ENCODE data around the gene SERP1.

The SERP1 gene

DNA sequence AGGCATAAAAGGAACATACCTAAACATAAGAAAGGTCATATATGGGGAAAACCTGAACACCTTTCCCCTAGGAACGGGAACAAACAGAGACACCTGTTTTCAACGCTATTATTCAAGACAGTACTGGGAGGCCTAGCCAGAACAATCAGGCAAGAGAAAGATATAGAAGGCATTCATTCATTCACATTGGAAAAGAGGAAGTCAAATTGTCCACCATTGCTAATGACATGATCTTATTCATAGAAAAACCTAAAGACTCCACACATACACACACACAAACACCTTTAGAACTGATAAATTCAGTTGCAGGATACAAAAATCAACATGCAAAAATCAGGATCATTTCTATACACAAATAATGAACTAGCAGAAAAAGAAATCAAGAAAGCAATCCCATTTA lies 36.5 kb downstream of the SERP1 start:
- Histone ChIP-seq H3K4me1 (ENCODE audit: control insufficient read depth, insufficient read depth, low read depth, low read length) (no peaks in the 10 kb centered on the region), H3K9ac (ENCODE audit: low read length) (no peak overlapping the region), H3K4ac (ENCODE audit: low read depth in 1 of 2, low read length in 2 of 2) (no peak overlapping the region), H2BK12ac (ENCODE audit: low read length in 2 of 2) (no peak overlapping the region), H3K4me2 (ENCODE audit: low read length, poor library complexity, severe bottlenecking) (no peak overlapping the region), H3K4me3 (ENCODE audit: insufficient read depth in 1 of 2, low read depth in 1 of 2, low read length in 2 of 2) (no peak overlapping the region), H2AK5ac (ENCODE audit: low read length, severe bottlenecking) (no peak overlapping the region), H3K27me3 (ENCODE audit: control insufficient read depth in 1 of 2, insufficient read depth in 1 of 2, low read length in 2 of 2) (no peaks in the 10 kb centered on the region), H3K9me3 (ENCODE audit: control insufficient read depth, low read length) (no peaks in the 10 kb centered on the region), H3K27ac (ENCODE audit: low read length, poor library complexity, severe bottlenecking) (no peak overlapping the region), H2BK120ac (ENCODE audit: low read depth, low read length) (no peak overlapping the region), H4K91ac (ENCODE audit: low read length) (no peak overlapping the region), H3K14ac (ENCODE audit: low read length in 2 of 2) (no peak overlapping the region), H2BK5ac (ENCODE audit: low read depth, low read length, poor library complexity, severe bottlenecking) (no peak overlapping the region), H3K23ac (ENCODE audit: low read length in 2 of 2) (no peak overlapping the region), H2BK15ac (ENCODE audit: low read depth, poor library complexity, severe bottlenecking) (no peak overlapping the region), H4K8ac (ENCODE audit: low read length) (no peak overlapping the region), H3K18ac (ENCODE audit: low read depth in 1 of 2, low read length in 2 of 2) (no peak overlapping the region), H3K36me3 (ENCODE audit: control insufficient read depth in 1 of 2, insufficient read depth in 2 of 2, low read depth in 1 of 2, low read length in 2 of 2) (no peaks in the 10 kb centered on the region), H3K79me1 (replicated peaks; ENCODE audit: low read length, poor library complexity, severe bottlenecking) (no peaks in the 10 kb centered on the region), H2AFZ (ENCODE audit: low read depth, low read length) (no peak overlapping the region)
- DNase-seq: no peak
- WGBS: 78% methylated on average over 2 of the region's 2 CpGs

DNA sequence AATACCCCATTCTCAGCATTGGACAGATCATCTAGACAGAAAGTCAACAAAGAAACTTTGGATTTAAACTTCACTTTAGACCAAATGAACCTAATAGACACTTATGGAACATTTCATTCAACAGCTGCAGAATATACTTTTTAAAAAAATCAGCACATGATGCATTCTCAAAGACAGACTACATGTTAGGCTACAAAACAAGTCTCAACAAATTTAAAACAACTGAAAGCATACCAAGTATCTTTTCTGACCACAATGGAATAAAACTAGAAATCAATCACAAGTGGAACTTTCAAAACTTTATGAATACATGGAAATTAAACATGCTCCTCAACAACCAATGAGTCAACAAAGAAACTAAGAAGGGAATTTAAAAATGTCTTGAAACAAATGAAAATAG lies 37.9 kb downstream of the SERP1 start:
- H3K36me3 ChIP-seq (ENCODE audit: control insufficient read depth in 1 of 2, insufficient read depth in 2 of 2, low read depth in 1 of 2, low read length in 2 of 2): no peaks in the 10 kb centered on the region
- no peaks in the 10 kb centered on the region for H3K9me3 ChIP-seq (ENCODE audit: control insufficient read depth, low read length)
- no peak overlapping the region for H2BK5ac ChIP-seq (ENCODE audit: low read depth, low read length, poor library complexity, severe bottlenecking)
- H3K79me1 ChIP-seq (replicated peaks; ENCODE audit: low read length, poor library complexity, severe bottlenecking): no peaks in the 10 kb centered on the region
- no peak overlapping the region for H2AK5ac ChIP-seq (ENCODE audit: low read length, severe bottlenecking)
- H3K27ac ChIP-seq (ENCODE audit: low read length, poor library complexity, severe bottlenecking): no peak overlapping the region
- no peak overlapping the region for H2BK15ac ChIP-seq (ENCODE audit: low read depth, poor library complexity, severe bottlenecking)
- H2BK12ac ChIP-seq (ENCODE audit: low read length in 2 of 2): no peak overlapping the region
- H3K18ac ChIP-seq (ENCODE audit: low read depth in 1 of 2, low read length in 2 of 2): no peak overlapping the region
- no peak overlapping the region for H4K91ac ChIP-seq (ENCODE audit: low read length)
- no peak overlapping the region for H2BK120ac ChIP-seq (ENCODE audit: low read depth, low read length)
- no peak overlapping the region for H3K14ac ChIP-seq (ENCODE audit: low read length in 2 of 2)
- no peak overlapping the region for H3K23ac ChIP-seq (ENCODE audit: low read length in 2 of 2)
- no peak overlapping the region for H3K4ac ChIP-seq (ENCODE audit: low read depth in 1 of 2, low read length in 2 of 2)
- H4K8ac ChIP-seq (ENCODE audit: low read length): no peak overlapping the region
- no peaks in the 10 kb centered on the region for H3K27me3 ChIP-seq (ENCODE audit: control insufficient read depth in 1 of 2, insufficient read depth in 1 of 2, low read length in 2 of 2)
- no peaks in the 10 kb centered on the region for H3K4me1 ChIP-seq (ENCODE audit: control insufficient read depth, insufficient read depth, low read depth, low read length)
- H3K4me3 ChIP-seq (ENCODE audit: insufficient read depth in 1 of 2, low read depth in 1 of 2, low read length in 2 of 2): no peak overlapping the region
- no peak overlapping the region for H3K4me2 ChIP-seq (ENCODE audit: low read length, poor library complexity, severe bottlenecking)
- DNase-seq: no peak
- H2AFZ ChIP-seq (ENCODE audit: low read depth, low read length): no peak overlapping the region
- H3K9ac ChIP-seq (ENCODE audit: low read length): no peak overlapping the region

DNA sequence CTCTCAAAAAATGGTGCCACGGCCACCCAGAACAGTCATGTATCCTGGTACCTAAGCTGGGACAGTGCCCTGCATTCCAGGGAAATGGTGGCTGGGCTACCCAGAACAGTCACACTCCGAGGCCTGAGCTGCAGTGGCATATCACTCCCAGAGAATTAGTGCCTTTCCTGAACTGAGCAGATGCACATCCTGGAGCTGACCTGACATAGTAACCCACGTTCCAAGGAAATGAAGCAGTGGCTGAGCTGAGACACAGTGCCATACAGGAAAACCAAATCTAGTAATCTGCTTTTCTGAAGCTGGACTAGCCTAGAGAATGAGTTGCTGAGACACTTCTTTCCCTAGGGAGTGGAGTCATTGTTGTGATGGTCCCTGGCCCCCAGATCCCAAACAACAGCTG lies 41.8 kb downstream of the SERP1 start:
- peaks cover 6% of the 10 kb centered on the region for H3K9me3 ChIP-seq (ENCODE audit: control insufficient read depth, low read length)
- H3K9ac ChIP-seq (ENCODE audit: low read length): no peak overlapping the region
- H2BK120ac ChIP-seq (ENCODE audit: low read depth, low read length): no peak overlapping the region
- no peaks in the 10 kb centered on the region for H3K79me1 ChIP-seq (replicated peaks; ENCODE audit: low read length, poor library complexity, severe bottlenecking)
- no peak overlapping the region for H4K8ac ChIP-seq (ENCODE audit: low read length)
- H3K27ac ChIP-seq (ENCODE audit: low read length, poor library complexity, severe bottlenecking): no peak overlapping the region
- H2AFZ ChIP-seq (ENCODE audit: low read depth, low read length): no peak overlapping the region
- no peak overlapping the region for H3K4ac ChIP-seq (ENCODE audit: low read depth in 1 of 2, low read length in 2 of 2)
- H2BK15ac ChIP-seq (ENCODE audit: low read depth, poor library complexity, severe bottlenecking): no peak overlapping the region
- no peaks in the 10 kb centered on the region for H3K4me1 ChIP-seq (ENCODE audit: control insufficient read depth, insufficient read depth, low read depth, low read length)
- H3K23ac ChIP-seq (ENCODE audit: low read length in 2 of 2): no peak overlapping the region
- no peak overlapping the region for H3K4me2 ChIP-seq (ENCODE audit: low read length, poor library complexity, severe bottlenecking)
- H2BK12ac ChIP-seq (ENCODE audit: low read length in 2 of 2): no peak overlapping the region
- H3K27me3 ChIP-seq (ENCODE audit: control insufficient read depth in 1 of 2, insufficient read depth in 1 of 2, low read length in 2 of 2): no peaks in the 10 kb centered on the region
- no peak overlapping the region for H2AK5ac ChIP-seq (ENCODE audit: low read length, severe bottlenecking)
- H3K36me3 ChIP-seq (ENCODE audit: control insufficient read depth in 1 of 2, insufficient read depth in 2 of 2, low read depth in 1 of 2, low read length in 2 of 2): peaks cover 0 to 2% of the 10 kb centered on the region in 2 experiments
- no peak overlapping the region for H3K14ac ChIP-seq (ENCODE audit: low read length in 2 of 2)
- no peak overlapping the region for H3K18ac ChIP-seq (ENCODE audit: low read depth in 1 of 2, low read length in 2 of 2)
- 80% methylated on average over 3 of the region's 3 CpGs for WGBS
- peak overlapping the region; percentile 10 for H4K91ac ChIP-seq (ENCODE audit: low read length)
- DNase-seq: no peak
- no peak overlapping the region for H2BK5ac ChIP-seq (ENCODE audit: low read depth, low read length, poor library complexity, severe bottlenecking)
- no peak overlapping the region for H3K4me3 ChIP-seq (ENCODE audit: insufficient read depth in 1 of 2, low read depth in 1 of 2, low read length in 2 of 2)

DNA sequence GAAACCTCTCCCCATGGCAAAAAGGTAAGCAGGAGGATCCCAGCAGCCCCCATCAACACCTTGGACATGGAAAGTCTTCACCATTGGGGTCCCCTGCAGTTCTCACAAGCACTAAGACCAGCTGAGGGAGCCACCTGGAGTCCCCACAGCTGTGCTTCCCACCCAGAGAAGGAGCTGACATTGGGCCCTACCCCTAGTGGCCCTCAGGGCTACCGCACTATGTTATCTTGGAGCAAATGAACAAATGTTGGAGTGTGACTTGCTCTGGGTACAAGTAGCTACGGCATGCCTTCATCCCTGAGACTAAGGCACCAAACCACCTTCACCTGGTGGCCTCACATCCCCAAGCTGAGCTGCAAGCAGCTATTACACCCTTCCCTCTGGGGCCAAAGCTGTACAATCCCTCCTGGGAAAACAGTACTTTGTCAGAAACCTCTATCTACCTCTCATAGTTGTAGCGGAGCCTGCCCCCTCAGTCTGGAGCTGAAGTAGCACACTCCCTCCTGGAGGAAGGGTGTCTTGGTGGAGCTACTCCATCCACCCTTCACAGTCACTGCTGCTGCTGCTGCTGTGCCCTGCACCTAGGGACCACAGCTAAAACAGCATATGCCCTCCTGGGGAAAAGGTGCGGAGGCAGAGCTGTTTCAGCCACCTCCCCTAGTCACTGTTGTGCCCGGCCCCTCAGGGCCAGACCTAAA lies 42.7 kb downstream of the SERP1 start:
- 96% methylated on average over 5 of the region's 5 CpGs for WGBS

More for the DNA sequence above, 42.7 kb downstream of the SERP1 start:
- Histone ChIP-seq H3K27ac (ENCODE audit: low read length, poor library complexity, severe bottlenecking) (no peak overlapping the region), H3K4me2 (ENCODE audit: low read length, poor library complexity, severe bottlenecking) (no peak overlapping the region), H3K4me3 (ENCODE audit: insufficient read depth in 1 of 2, low read depth in 1 of 2, low read length in 2 of 2) (no peak overlapping the region), H4K8ac (ENCODE audit: low read length) (no peak overlapping the region), H3K36me3 (ENCODE audit: control insufficient read depth in 1 of 2, insufficient read depth in 2 of 2, low read depth in 1 of 2, low read length in 2 of 2) (peaks cover 0 to 2% of the 10 kb centered on the region in 2 experiments), H3K23ac (ENCODE audit: low read length in 2 of 2) (no peak overlapping the region), H2AK5ac (ENCODE audit: low read length, severe bottlenecking) (no peak overlapping the region), H2AFZ (ENCODE audit: low read depth, low read length) (no peak overlapping the region), H3K79me1 (replicated peaks; ENCODE audit: low read length, poor library complexity, severe bottlenecking) (no peaks in the 10 kb centered on the region), H3K27me3 (ENCODE audit: control insufficient read depth in 1 of 2, insufficient read depth in 1 of 2, low read length in 2 of 2) (no peaks in the 10 kb centered on the region), H3K14ac (ENCODE audit: low read length in 2 of 2) (no peak overlapping the region), H3K9ac (ENCODE audit: low read length) (no peak overlapping the region), H2BK5ac (ENCODE audit: low read depth, low read length, poor library complexity, severe bottlenecking) (no peak overlapping the region), H2BK120ac (ENCODE audit: low read depth, low read length) (no peak overlapping the region), H3K18ac (ENCODE audit: low read depth in 1 of 2, low read length in 2 of 2) (no peak overlapping the region), H2BK15ac (ENCODE audit: low read depth, poor library complexity, severe bottlenecking) (no peak overlapping the region), H2BK12ac (ENCODE audit: low read length in 2 of 2) (no peak overlapping the region), H3K4me1 (ENCODE audit: control insufficient read depth, insufficient read depth, low read depth, low read length) (no peaks in the 10 kb centered on the region), H4K91ac (ENCODE audit: low read length) (no peak overlapping the region), H3K4ac (ENCODE audit: low read depth in 1 of 2, low read length in 2 of 2) (no peak overlapping the region), H3K9me3 (ENCODE audit: control insufficient read depth, low read length) (peaks cover 6% of the 10 kb centered on the region)
- no peak for DNase-seq
